Lung (tissue), 12 donors: ENCODE measurements around the gene ARHGEF17. TPM values are rescaled to one million over a fixed set of nuclear protein-coding genes. Genes with fewer than 3 reads are reported as not detected.

Source experiments
- ATAC-seq: fragments of 200-7000 bp; cut with Tn5 transposase; one replicate; pipeline ENCODE4 v1.9.1; 2020; ENCODE audit warnings: moderate number of reproducible peaks; ENCODE audit not compliant: insufficient read depth, low FRiP score
- DNase-seq, 3 donors: peaks; one replicate each; pipeline ENCODE4 v3.0.0-alpha.2; 2013 to 2017
- H3K27ac ChIP-seq, 2 donors: one replicate each; pipeline ENCODE4 v1.5.1; 2013; ENCODE audit warnings: mild to moderate bottlenecking in 2 of 2, moderate library complexity in 2 of 2, control low read depth in 1 of 2, inconsistent platforms in 1 of 2, low read depth in 1 of 2, low read length in 1 of 2
- H3K27me3 ChIP-seq, 3 donors: one replicate each; pipeline ENCODE4 v1.5.1; 2013; ENCODE audit warnings: low read length in 2 of 3; ENCODE audit not compliant: control insufficient read depth in 3 of 3, insufficient read depth in 3 of 3
- H3K36me3 ChIP-seq, 4 donors: one replicate each; pipeline ENCODE4 v1.5.1; 2013; ENCODE audit warnings: low read length in 4 of 4, mild to moderate bottlenecking in 1 of 4, moderate library complexity in 1 of 4; ENCODE audit not compliant: control insufficient read depth in 4 of 4, insufficient read depth in 4 of 4
- H3K4me1 ChIP-seq, 5 donors: one replicate each; pipeline ENCODE4 v1.5.1; 2013; ENCODE audit warnings: low read length in 5 of 5, mild to moderate bottlenecking in 2 of 5, moderate library complexity in 1 of 5; ENCODE audit not compliant: control insufficient read depth in 5 of 5, insufficient read depth in 5 of 5
- H3K4me3 ChIP-seq: one replicate; pipeline ENCODE4 v1.5.1; 2013; ENCODE audit warnings: mild to moderate bottlenecking, control low read depth, moderate library complexity
- H3K9ac ChIP-seq, 2 donors: one replicate each; pipeline ENCODE4 v1.5.1; 2013; ENCODE audit warnings: low read length in 2 of 2, control low read depth in 1 of 2; ENCODE audit not compliant: insufficient read depth in 1 of 2
- H3K9me3 ChIP-seq, 4 donors: one replicate each; pipeline ENCODE4 v1.5.1; 2013; ENCODE audit warnings: low read length in 3 of 4, mild to moderate bottlenecking in 1 of 4, moderate library complexity in 1 of 4; ENCODE audit not compliant: control insufficient read depth in 4 of 4, insufficient read depth in 3 of 4
- WGBS, 2 donors: extraction: QIAGEN DNeasy Blood & Tissue Kit; methylation state at CpG; one replicate each; pipeline ENCODE4 v1.1.7; 2013; 5-methylcytosine and 5-hydroxymethylcytosine counted together
- polyA plus RNA-seq, 2 donors: library from polyadenylated mRNA; stranded (reverse); fragments of 200-250 nt; gene quantifications; one replicate each; pipeline ENCODE4 v1.2.1, GENCODE V29; 2013
- total RNA-seq, 2 donors: library from RNA; depleted of rRNA in 1 of 2; stranded (reverse); fragments of >200 nt in 1 of 2; gene quantifications; one replicate each; pipeline ENCODE4 v1.2.1, GENCODE V29; 2014 to 2021
- TF ChIP-seq, protein P1 (sequence below): IDR thresholded peaks from 2 replicates; pipeline ENCODE4 v1.5.1; 2012; ENCODE audit warnings: mild to moderate bottlenecking; ENCODE audit errors: control extremely low read depth, extremely low read depth
- donor health status: control.
- donor health status: control.
- donor health status: Bipolar disorder and iron deficiency.
- donor health status: healthy.
- donor health status: DM: yes; HTN: yes; CAD: no.

The ARHGEF17 gene
- total and polyA plus RNA-seq, 4 donors, result 27.9 to 74.6 (median 53.5) TPM

DNA sequence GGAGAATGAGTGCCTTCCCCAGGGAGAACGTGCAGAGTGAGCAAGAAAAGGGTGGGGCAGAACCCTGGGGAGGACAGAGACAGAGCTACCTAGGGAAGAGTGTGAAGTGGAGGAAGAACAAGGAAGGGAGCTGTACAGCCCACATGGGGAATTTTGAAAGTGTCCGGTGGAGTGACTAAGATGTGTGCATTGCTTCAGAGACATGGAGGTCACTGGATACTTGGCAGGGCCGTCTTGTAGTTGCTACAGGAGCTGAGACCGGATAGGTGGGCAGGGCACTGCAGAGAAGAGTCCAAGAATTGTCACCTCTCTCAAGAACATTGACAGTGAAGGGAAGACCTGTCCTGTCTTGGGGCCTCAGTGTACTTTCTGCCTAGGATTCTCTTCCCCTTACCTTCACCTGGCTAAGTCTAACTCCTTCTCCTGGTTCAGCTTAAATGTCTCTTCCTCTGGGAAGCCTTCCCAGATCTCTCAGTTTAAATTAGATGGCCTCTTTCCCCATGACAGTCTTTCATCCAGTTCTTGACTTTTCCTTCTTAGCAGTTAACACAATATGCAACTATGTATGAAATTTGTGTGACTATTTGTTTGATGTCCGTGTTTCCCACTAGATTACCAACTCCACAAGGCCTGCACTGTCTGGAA lies 45.1 kb upstream of the ARHGEF17 start:
- TF ChIP-seq, protein P1, sequence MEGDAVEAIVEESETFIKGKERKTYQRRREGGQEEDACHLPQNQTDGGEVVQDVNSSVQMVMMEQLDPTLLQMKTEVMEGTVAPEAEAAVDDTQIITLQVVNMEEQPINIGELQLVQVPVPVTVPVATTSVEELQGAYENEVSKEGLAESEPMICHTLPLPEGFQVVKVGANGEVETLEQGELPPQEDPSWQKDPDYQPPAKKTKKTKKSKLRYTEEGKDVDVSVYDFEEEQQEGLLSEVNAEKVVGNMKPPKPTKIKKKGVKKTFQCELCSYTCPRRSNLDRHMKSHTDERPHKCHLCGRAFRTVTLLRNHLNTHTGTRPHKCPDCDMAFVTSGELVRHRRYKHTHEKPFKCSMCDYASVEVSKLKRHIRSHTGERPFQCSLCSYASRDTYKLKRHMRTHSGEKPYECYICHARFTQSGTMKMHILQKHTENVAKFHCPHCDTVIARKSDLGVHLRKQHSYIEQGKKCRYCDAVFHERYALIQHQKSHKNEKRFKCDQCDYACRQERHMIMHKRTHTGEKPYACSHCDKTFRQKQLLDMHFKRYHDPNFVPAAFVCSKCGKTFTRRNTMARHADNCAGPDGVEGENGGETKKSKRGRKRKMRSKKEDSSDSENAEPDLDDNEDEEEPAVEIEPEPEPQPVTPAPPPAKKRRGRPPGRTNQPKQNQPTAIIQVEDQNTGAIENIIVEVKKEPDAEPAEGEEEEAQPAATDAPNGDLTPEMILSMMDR, result no peak
- Histone ChIP-seq H3K27me3 (peaks cover 0 to 6% (median 5%) of the 10 kb centered on the region in 3 donors), H3K36me3 (no peaks in the 10 kb centered on the region), H3K4me3 (no peak overlapping the region), H3K4me1 (peaks cover 0 to 15% (median 0%) of the 10 kb centered on the region in 5 donors), H3K9me3 (no peaks in the 10 kb centered on the region), H3K27ac (no peak overlapping the region), H3K9ac (no peak overlapping the region)
- DNase-seq (no peak), ATAC-seq (no peak)
- 69 to 72% methylated on average over 5 of the region's 5 CpGs for WGBS, 2 donors

DNA sequence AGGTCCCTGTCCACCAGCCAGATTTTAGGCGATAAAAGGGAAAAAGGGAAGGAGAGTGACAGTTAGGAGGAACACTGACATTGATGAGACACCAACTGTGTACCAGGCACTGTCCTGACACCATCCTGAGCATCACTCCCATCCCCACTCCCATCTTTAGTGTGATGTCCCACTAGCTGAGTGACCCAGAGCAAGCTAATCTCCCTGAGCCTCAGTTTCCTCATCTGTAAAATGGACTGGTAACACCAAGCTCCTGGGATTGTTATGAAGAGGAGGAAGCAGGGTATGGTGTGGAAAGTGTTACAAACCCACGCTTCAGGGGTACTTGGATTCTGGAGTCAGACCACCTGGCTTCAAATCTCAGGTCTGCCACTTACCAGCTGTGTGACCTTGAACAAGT lies 44.4 kb upstream of the ARHGEF17 start:
- H3K4me1 ChIP-seq, result peaks cover 0 to 10% (median 0%) of the 10 kb centered on the region in 5 donors
- WGBS, 2 donors, result 84 to 88% methylated on average over 2 of the region's 2 CpGs
- no peak for ATAC-seq

DNA sequence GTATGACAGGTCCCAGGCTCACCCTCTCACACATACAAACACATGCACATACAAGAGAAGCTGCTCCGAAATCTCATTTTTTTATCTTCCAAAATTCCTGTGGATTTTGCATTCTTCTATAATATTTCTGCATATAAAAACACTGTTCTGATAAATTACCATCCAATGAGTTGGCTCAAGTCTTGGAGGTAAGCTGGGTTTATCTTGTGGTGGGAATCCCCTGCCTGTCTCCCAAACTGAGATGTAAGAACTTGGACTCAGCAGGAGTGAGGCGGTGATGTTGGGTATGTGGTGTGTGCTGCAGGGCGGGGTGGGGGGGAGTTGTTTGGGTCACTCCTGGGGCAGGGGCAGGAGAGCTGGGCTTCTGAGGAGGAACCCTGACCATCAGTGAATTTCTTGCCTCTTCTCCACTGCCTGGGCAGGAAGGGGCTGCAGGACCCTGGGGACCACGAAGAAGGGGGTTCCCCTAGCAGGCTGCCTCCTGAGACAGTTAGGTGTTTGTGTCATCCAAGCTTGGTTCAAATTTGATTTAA lies 42.7 kb upstream of the ARHGEF17 start:
- Histone ChIP-seq H3K9ac (no peak overlapping the region), H3K27me3 (peaks cover 0 to 6% (median 5%) of the 10 kb centered on the region in 3 donors), H3K4me3 (no peak overlapping the region), H3K27ac (no peak overlapping the region), H3K36me3 (no peaks in the 10 kb centered on the region), H3K4me1 (peaks cover 0 to 17% (median 0%) of the 10 kb centered on the region in 5 donors), H3K9me3 (no peaks in the 10 kb centered on the region)
- WGBS, 2 donors, result 91 to 95% methylated on average over 4 of the region's 4 CpGs
- TF ChIP-seq, protein P1, result no peak
- ATAC-seq (no peak), DNase-seq (no peak)

More for the DNA sequence above, 44.4 kb upstream of the ARHGEF17 start:
- Histone ChIP-seq H3K4me3 (no peak overlapping the region), H3K27me3 (peaks cover 0 to 6% (median 5%) of the 10 kb centered on the region in 3 donors), H3K9ac (no peak overlapping the region), H3K27ac (no peak overlapping the region), H3K9me3 (no peaks in the 10 kb centered on the region), H3K36me3 (no peaks in the 10 kb centered on the region)
- DNase-seq, result no peak
- TF ChIP-seq, protein P1, result no peak
